IMR-90 (cell line): ENCODE results near the gene DSTYK. TPM values are rescaled to one million over a fixed set of nuclear protein-coding genes. Genes with fewer than 3 reads are reported as not detected.
A peak's percentile ranks its signal among the peaks of the same experiment; 100 is the strongest.

Experiments
- ATAC-seq: fragments of 200-7000 bp; cut with Tn5 transposase; 2 replicates; pipeline ENCODE4 v1.9.1; 2020; ENCODE audit warnings: low read depth, mild to moderate bottlenecking, moderate library complexity
- BruUV-seq: library from RNA; stranded (reverse); fragments of 400-500 nt; replicated peaks from 2 replicates; lab custom pipeline; 2021; lab: Mats Ljungman, UMichigan
- CTCF ChIA-PET: fragments of 300-600 bp; formaldehyde crosslinking; extraction: SDS; loops from one replicate; lab custom pipeline; 2021; ENCODE audit warnings: antibody characterized with exemption; lab: Yijun Ruan, JAX
- POLR2A ChIA-PET: fragments of 300-600 bp; sonication (Branson Sonifier 250); formaldehyde crosslinking; loops from one replicate; lab custom pipeline; 2022; ENCODE audit warnings: antibody characterized with exemption; ENCODE audit not compliant: unreplicated experiment; lab: Charles Lee
- DNase-seq: peaks from one replicate; pipeline ENCODE4 v3.0.0; 2013
- H2AFZ ChIP-seq: replicated peaks from 2 replicates; pipeline ENCODE3; 2013; ENCODE audit warnings: low read length, mild to moderate bottlenecking; ENCODE audit not compliant: poor library complexity
- H2AK5ac ChIP-seq: 2 replicates; pipeline ENCODE4 v1.6.1; 2013; ENCODE audit warnings: low read depth, low read length, inconsistent platforms
- H2AK9ac ChIP-seq: replicated peaks from 2 replicates; pipeline ENCODE3; 2013; ENCODE audit warnings: mild to moderate bottlenecking, low read depth, low read length, moderate library complexity; ENCODE audit not compliant: poor library complexity
- H2BK120ac ChIP-seq: 2 replicates; pipeline ENCODE4 v1.6.1; 2013; ENCODE audit warnings: low read depth, low read length, inconsistent platforms
- H2BK15ac ChIP-seq: 3 replicates; pipeline ENCODE4 v1.6.1; 2013; ENCODE audit warnings: low read depth, low read length, inconsistent platforms
- H2BK20ac ChIP-seq: 2 replicates; pipeline ENCODE4 v1.6.1; 2013; ENCODE audit warnings: low read depth, mild to moderate bottlenecking, inconsistent platforms, low read length, moderate library complexity
- H2BK5ac ChIP-seq: 2 replicates; pipeline ENCODE4 v1.6.1; 2013; ENCODE audit warnings: mild to moderate bottlenecking, low read depth, low read length, inconsistent platforms; ENCODE audit not compliant: poor library complexity, severe bottlenecking
- H3K14ac ChIP-seq: replicated peaks from 2 replicates; pipeline ENCODE4 v1.6.1; 2013; ENCODE audit warnings: low read depth, low read length, inconsistent platforms
- H3K18ac ChIP-seq: 2 replicates; pipeline ENCODE4 v1.6.1; 2013; ENCODE audit warnings: low read depth, low read length, control low read depth
- H3K23ac ChIP-seq: 2 replicates; pipeline ENCODE4 v1.6.1; 2013; ENCODE audit warnings: low read depth, low read length, inconsistent platforms
- H3K27ac ChIP-seq: 2 replicates; pipeline ENCODE4 v1.5.1; 2013; ENCODE audit warnings: mild to moderate bottlenecking, control low read depth, low read length; ENCODE audit not compliant: insufficient read depth
- H3K27me3 ChIP-seq: 2 replicates; pipeline ENCODE4 v1.6.1; 2013; ENCODE audit warnings: low read length; ENCODE audit not compliant: control insufficient read depth, insufficient read depth
- H3K36me3 ChIP-seq: 2 replicates; pipeline ENCODE4 v1.6.1; 2013; ENCODE audit warnings: low read length, mixed read lengths; ENCODE audit not compliant: control insufficient read depth, insufficient read depth
- H3K4ac ChIP-seq: 2 replicates; pipeline ENCODE4 v1.6.1; 2013; ENCODE audit warnings: low read depth, low read length, inconsistent platforms
- H3K4me1 ChIP-seq: 2 replicates; pipeline ENCODE4 v1.6.1; 2013; ENCODE audit warnings: low read length, mixed read lengths; ENCODE audit not compliant: control insufficient read depth, insufficient read depth
- H3K4me2 ChIP-seq: 2 replicates; pipeline ENCODE4 v1.6.1; 2013; ENCODE audit warnings: low read depth, mild to moderate bottlenecking, control low read depth, low read length, moderate library complexity
- H3K4me3 ChIP-seq: 2 replicates; pipeline ENCODE4 v1.5.1; 2013; ENCODE audit warnings: low read depth, mild to moderate bottlenecking, control low read depth, low read length, moderate library complexity; ENCODE audit not compliant: insufficient read depth
- H3K56ac ChIP-seq: 2 replicates; pipeline ENCODE4 v1.6.1; 2013; ENCODE audit warnings: low read length, inconsistent platforms; ENCODE audit not compliant: insufficient read depth; ENCODE audit errors: extremely low read depth
- H3K79me1 ChIP-seq, 2 experiments: 2 replicates each; pipeline ENCODE4 v1.6.1; 2013; ENCODE audit warnings: low read length in 2 of 2, inconsistent platforms in 1 of 2, low read depth in 1 of 2
- H3K9ac ChIP-seq: 2 replicates; pipeline ENCODE4 v1.6.1; 2013; ENCODE audit warnings: low read depth, low read length, control low read depth
- H3K9me1 ChIP-seq: 2 replicates; pipeline ENCODE4 v1.6.1; 2013; ENCODE audit warnings: low read length, inconsistent platforms; ENCODE audit not compliant: insufficient read depth
- H3K9me3 ChIP-seq: 2 replicates; pipeline ENCODE4 v1.6.1; 2013; ENCODE audit warnings: low read length; ENCODE audit not compliant: control insufficient read depth, insufficient read depth
- H4K20me1 ChIP-seq: 2 replicates; pipeline ENCODE4 v1.6.1; 2013; ENCODE audit warnings: low read length, inconsistent platforms; ENCODE audit not compliant: insufficient read depth
- H4K5ac ChIP-seq: 2 replicates; pipeline ENCODE4 v1.6.1; 2013; ENCODE audit warnings: mild to moderate bottlenecking, low read depth, low read length, control low read depth
- H4K8ac ChIP-seq, 2 experiments: 2 replicates each; pipeline ENCODE4 v1.6.1; 2013; ENCODE audit warnings: low read depth in 2 of 2, low read length in 2 of 2, control low read depth in 1 of 2, inconsistent platforms in 1 of 2
- H4K91ac ChIP-seq: 2 replicates; pipeline ENCODE4 v1.6.1; 2013; ENCODE audit warnings: low read depth, low read length, inconsistent platforms; ENCODE audit not compliant: insufficient read depth
- FOS ChIP-seq: fragments of 150-350 bp; IDR thresholded peaks from 2 replicates; pipeline ENCODE4 v1.6.1; 2016; ENCODE audit warnings: low read depth, low read length
- MAZ ChIP-seq: IDR thresholded peaks from 2 replicates; pipeline ENCODE4 v1.6.1; 2012; ENCODE audit warnings: low read depth, mild to moderate bottlenecking, low read length, improper control_type of control experiment, moderate library complexity, borderline replicate concordance
- MXI1 ChIP-seq: IDR thresholded peaks from 2 replicates; pipeline ENCODE4 v1.6.1; 2012; ENCODE audit warnings: low read depth, mild to moderate bottlenecking, low read length, moderate library complexity, borderline replicate concordance
- POLR2A ChIP-seq: IDR thresholded peaks from 2 replicates; pipeline ENCODE4 v1.6.1; 2012; ENCODE audit warnings: mild to moderate bottlenecking, low read depth, low read length
- RCOR1 ChIP-seq: IDR thresholded peaks from 2 replicates; pipeline ENCODE4 v1.6.1; 2012; ENCODE audit warnings: mild to moderate bottlenecking, low read length, improper control_type of control experiment; ENCODE audit not compliant: insufficient replicate concordance
- WGBS, 2 experiments: methylation state at CpG; one replicate each; pipeline versions ENCODE4 v1.1.5 to v1.1.7; 2013; ENCODE audit warnings: missing lambda C conversion rate in 2 of 2; ENCODE audit not compliant: insufficient read length in 1 of 2; ENCODE audit errors: extremely low coverage in 2 of 2; 5-methylcytosine and 5-hydroxymethylcytosine counted together
- dilution Hi-C: fragments of 300-500 bp; cut with HindIII; formaldehyde crosslinking; loops from one replicate; pipeline ENCODE4 v1.14.3; 2018; ENCODE audit warnings: low sequenced_read_pairs; ENCODE audit not compliant: unreplicated experiment
- in situ Hi-C: fragments of 300-500 bp; cut with MboI; formaldehyde crosslinking; loops from 3 replicates; pipeline ENCODE4 v1.14.3; 2019; ENCODE audit warnings: low sequenced_read_pairs, inconsistent platforms, mixed read lengths
- intact Hi-C: fragments of 100-400 bp; cut with micrococcal nuclease; formaldehyde crosslinking; loops from 2 replicates; pipeline ENCODE4 v1.10.0; 2022
- polyA plus RNA-seq, 3 experiments: library from polyadenylated mRNA; depleted of rRNA; stranded (reverse); fragments of >200 nt; gene quantifications; 2 replicates each; pipeline ENCODE4 v1.2.3, GENCODE V29; 2012; ENCODE audit warnings: low replicate concordance in 1 of 3
- total RNA-seq: library from RNA; depleted of rRNA; stranded (reverse); fragments of >200 nt; gene quantifications from 2 replicates; pipeline ENCODE4 v1.2.3, GENCODE V29; 2012

DSTYK gene
- total and polyA plus RNA-seq, 2 of the 4 experiments (the other 2 are of a cell fraction), result 8.0 to 18.3 TPM

DNA sequence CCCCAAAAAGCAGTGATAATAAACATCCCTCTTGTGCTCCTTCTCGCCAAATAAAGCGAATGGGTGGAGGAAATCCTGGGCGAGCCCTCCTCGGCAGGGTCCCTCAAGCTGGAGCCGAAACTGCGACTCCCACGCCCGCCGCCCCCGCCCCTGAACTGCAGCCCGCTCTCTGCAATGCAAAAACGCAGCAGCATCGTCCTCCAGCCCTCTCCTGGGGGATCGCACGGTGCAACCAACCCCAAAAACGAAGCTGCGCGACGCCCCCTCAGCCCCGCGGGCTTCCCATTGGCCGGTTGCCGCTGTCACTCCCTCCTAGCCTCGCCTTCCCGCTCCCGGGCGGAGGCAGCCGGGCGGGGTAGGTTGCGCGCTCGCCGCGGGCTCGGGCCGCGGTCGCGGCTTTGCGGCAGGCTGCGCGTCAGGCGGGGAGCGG, 16.1 kb upstream of the DSTYK start, which contains the start of gene TMCC2:
Gene TMCC2, plus strand, starts transcription at position 363 of the 430 bp plus-strand sequence. CDS start 619 bp downstream, outside the sequence.
- Histone ChIP-seq H3K27me3 (no peaks in the 10 kb centered on the region), H3K56ac (peak within 1 kb of the TSS; percentile 59; the same call in 1 of the 2 replicates), H3K9ac (peak within 1 kb of the TSS; percentile 65), H3K79me1 (no peaks in the 10 kb centered on the region; a peak in 1 of 4 replicates), H2BK20ac (peak within 1 kb of the TSS; percentile 40; the same call in 1 of the 2 replicates), H3K18ac (peak within 1 kb of the TSS; percentile 11; the same call in 1 of the 2 replicates), H2AK9ac (peak within 1 kb of the TSS; percentile 81), H2BK5ac (no peak within 1 kb of the TSS), H3K23ac (peak within 1 kb of the TSS; percentile 68), H3K4me3 (peak within 1 kb of the TSS; percentile 90), H2BK15ac (no peak within 1 kb of the TSS; the same call in 2 of the 3 replicates), H3K4ac (peak within 1 kb of the TSS; percentile 65), H4K91ac (no peak within 1 kb of the TSS), H2AFZ (peak within 1 kb of the TSS; percentile 97), H3K9me3 (no peaks in the 10 kb centered on the region), H4K20me1 (no peaks in the 10 kb centered on the region; the same call in 1 of the 2 replicates), H2BK120ac (peak within 1 kb of the TSS; percentile 71; the same call in 1 of the 2 replicates), H4K5ac (peak within 1 kb of the TSS; percentile 55), H3K4me2 (peak within 1 kb of the TSS; percentile 99), H3K36me3 (no peaks in the 10 kb centered on the region), H3K4me1 (peaks cover 14% of the 10 kb centered on the region), H3K27ac (no peak within 1 kb of the TSS; the same call in 1 of the 2 replicates), H3K9me1 (peaks cover 8% of the 10 kb centered on the region; the same call in 1 of the 2 replicates), H3K14ac (peak within 1 kb of the TSS; percentile 48), H4K8ac (peak within 1 kb of the TSS; percentile 40 to 51; a peak in 3 of 4 replicates), H2AK5ac (peak within 1 kb of the TSS; percentile 27; the same call in 1 of the 2 replicates)
- TF ChIP-seq MXI1, result no peak
- no peak for TF ChIP-seq RCOR1
- no peak for TF ChIP-seq FOS
- TF ChIP-seq POLR2A, result no peak
- TF ChIP-seq MAZ, result peak; percentile 99
- no TSS peak for BruUV-seq
- intact Hi-C loops (loop anchor here (1.0 to 5.0 kb wide), 3 partner anchors 29 to 105 kb away; no protein-coding TSS in a partner anchor), dilution Hi-C loops (no loop called here), in situ Hi-C loops (no loop called here)
- POLR2A ChIA-PET, result interaction anchor here (1.0 kb wide), 1 partner anchor 41 kb away, joined by 4 read pairs; no protein-coding TSS in a partner anchor
- CTCF ChIA-PET, result no interaction called here
- ATAC-seq, result peak; percentile 98
- 0% methylated on average over 14 of the region's 44 CpGs; no CpG with 5 or more reads in 1 of the 2 experiments for WGBS, 2 experiments
- DNase-seq, result peak; percentile 84
